ENCODE results near the gene NTHL1. TPM values are rescaled to one million over a fixed set of nuclear protein-coding genes. Genes with fewer than 3 reads are reported as not detected.
A peak's percentile ranks its signal among the peaks of the same experiment; 100 is the strongest.

NTHL1 gene
- total and polyA plus RNA-seq, 2 experiments from 2014 or later, result 84.6 to 87.9 TPM

DNA sequence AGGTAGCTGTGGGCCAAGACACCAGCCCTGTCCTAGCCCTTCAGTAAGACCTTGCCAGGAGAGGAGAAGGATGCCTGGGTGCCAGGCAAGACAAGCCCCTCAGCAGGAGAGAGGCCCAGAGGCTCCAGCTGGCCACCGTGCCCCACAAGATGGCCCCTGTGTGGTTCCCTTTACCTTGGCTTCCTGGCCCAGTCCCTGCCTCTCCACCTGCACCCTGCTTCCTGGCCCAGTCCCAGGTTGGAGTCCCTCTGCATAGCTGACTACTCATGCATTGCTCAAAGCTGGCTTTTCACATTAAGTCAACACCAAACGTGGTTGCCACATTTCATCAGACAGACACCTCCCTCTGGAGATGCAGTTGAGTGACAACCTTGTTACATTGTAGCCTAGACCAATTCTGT lies 53.9 kb downstream of the NTHL1 start (continued):
- TF ChIP-seq POLR2AphosphoS5 (IDR thresholded peaks at IDR 0.05; ENCODE audit: low read depth) (no peak), REST (IDR thresholded peaks at IDR 0.05; ENCODE audit: unreplicated experiment) (no peak)

- H4K20me1 ChIP-seq (replicated peaks; ENCODE audit: insufficient read depth), result no peaks in the 10 kb centered on the region; the same call in 1 of the 2 replicates
- no peak for TF ChIP-seq REST (IDR thresholded peaks at IDR 0.05; ENCODE audit: unreplicated experiment)
- no peak for TF ChIP-seq CREB1 (CRISPR knock-in tag; IDR thresholded peaks at IDR 0.05; ENCODE audit: low read depth)
- no peak for TF ChIP-seq ZNF331 (CRISPR knock-in tag; IDR thresholded peaks at IDR 0.05; ENCODE audit: low read depth)
- TF ChIP-seq NANOG (IDR thresholded peaks at IDR 0.05; ENCODE audit: borderline replicate concordance), result no peak
- peaks cover 7% of the 10 kb centered on the region; the same call in 1 of the 2 replicates for H3K4me1 ChIP-seq (ENCODE audit: insufficient read depth)
- no peak overlapping the region for H2AFZ ChIP-seq
- no peak overlapping the region for H3K27ac ChIP-seq (ENCODE audit: low read depth)
- H3K9me2 ChIP-seq (ENCODE audit: insufficient read depth), result no peaks in the 10 kb centered on the region
- H3K27me3 ChIP-seq (ENCODE audit: insufficient read depth), result peaks cover 32% of the 10 kb centered on the region
- DNase-seq (ENCODE audit: low spot score) (peak; percentile 85), ATAC-seq (peak; percentile 60)
- H3K9me3 Mint-ChIP-seq, result no peaks in the 10 kb centered on the region
- peak overlapping the region; percentile 88 for H3K4me2 ChIP-seq
- H3K79me2 ChIP-seq (replicated peaks; ENCODE audit: insufficient read depth), result peaks cover 4% of the 10 kb centered on the region; the same call in 1 of the 2 replicates
- peaks cover 30% of the 10 kb centered on the region for H3K27me3 Mint-ChIP-seq (ENCODE audit: insufficient read depth, low read depth, poor library complexity)
- H3K36me3 Mint-ChIP-seq (ENCODE audit: low read depth), result peaks cover 10% of the 10 kb centered on the region
- no peaks in the 10 kb centered on the region; the same call in 1 of the 2 replicates for H3K36me3 ChIP-seq (ENCODE audit: insufficient read depth)
- peaks cover 15% of the 10 kb centered on the region for H3K4me1 Mint-ChIP-seq
- peaks cover 23% of the 10 kb centered on the region for H3F3A ChIP-seq (replicated peaks; ENCODE audit: low read depth)
- H3K4me3 Mint-ChIP-seq, result peak overlapping the region; percentile 68
- H3K4me3 ChIP-seq, result peak overlapping the region; percentile 69
- no peak overlapping the region for H3K27ac Mint-ChIP-seq
Observed at GRCh38 chr16:1992704-1993317, 54.8 kb downstream of the NTHL1 start.

Measured in GM23338 (cell line).